CD4-positive, alpha-beta T cell treated with Interleukin-10 for 1 hour (primary cell): ENCODE data around the gene EFHD2.
A peak's percentile ranks its signal among the peaks of the same experiment; 100 is the strongest.
"Not testable (repeated sequence)": the region's sequence is repeated elsewhere in the genome, so short reads cannot be mapped to it uniquely, and the experiment has no call there.

Experiments used
- DNase-seq: peaks from one replicate; pipeline ENCODE4 v3.0.0-alpha.2; 2020

EFHD2 gene

GRCh38 chr1:15413563-15414444 is 4.1 kb downstream of the EFHD2 start:
- peak; percentile 8 for DNase-seq

- peak; percentile 10 for DNase-seq
Measured at GRCh38 chr1:15414445-15414983, 4.8 kb downstream of the EFHD2 start.

GRCh38 chr1:15417059-15417934 is 7.6 kb downstream of the EFHD2 start:
- DNase-seq: peak; percentile 82

GRCh38 chr1:15418806-15419515 is 9.3 kb downstream of the EFHD2 start:
- DNase-seq: no peak

GRCh38 chr1:15420853-15421465 is 11.3 kb downstream of the EFHD2 start:
- no peak for DNase-seq

GRCh38 chr1:15422871-15423270 is 13.2 kb downstream of the EFHD2 start:
- DNase-seq: no peak

GRCh38 chr1:15423355-15424077 is 13.8 kb downstream of the EFHD2 start:
- DNase-seq: no peak

GRCh38 chr1:15424146-15424667 is 14.5 kb downstream of the EFHD2 start:
- no peak for DNase-seq

- DNase-seq: no peak
Measured at GRCh38 chr1:15424981-15425380, 15.3 kb downstream of the EFHD2 start.

- DNase-seq: no peak
Measured at GRCh38 chr1:15425521-15425920, 15.8 kb downstream of the EFHD2 start.

GRCh38 chr1:15425958-15426357 is 16.3 kb downstream of the EFHD2 start:
- no peak for DNase-seq

- DNase-seq: no peak
Measured at GRCh38 chr1:15426492-15427279, 17.0 kb downstream of the EFHD2 start.

- no peak for DNase-seq
Measured at GRCh38 chr1:15427280-15427666, 17.6 kb downstream of the EFHD2 start.

- not testable (repeated sequence) for DNase-seq
Measured at GRCh38 chr1:15428252-15428651, 18.6 kb downstream of the EFHD2 start.

GRCh38 chr1:15428815-15429435 is 19.2 kb downstream of the EFHD2 start:
- no peak for DNase-seq

- no peak for DNase-seq
Measured at GRCh38 chr1:15429701-15430149, 20.0 kb downstream of the EFHD2 start.

GRCh38 chr1:15430787-15431570 is 21.3 kb downstream of the EFHD2 start:
- peak; percentile 78 for DNase-seq

GRCh38 chr1:15431571-15431948 is 21.9 kb downstream of the EFHD2 start:
- no peak for DNase-seq

- DNase-seq: no peak
Measured at GRCh38 chr1:15432324-15432723, 22.6 kb downstream of the EFHD2 start.
